Fibroblast of skin of left quadriceps (primary cell): Measurements from ENCODE around the gene CBX8.

Experiments
- DNase-seq, 2 experiments: peaks; one replicate each; pipeline ENCODE4 v3.0.0-alpha.2; 2013; ENCODE audit warnings: low read depth in 2 of 2

CBX8 gene

DNA sequence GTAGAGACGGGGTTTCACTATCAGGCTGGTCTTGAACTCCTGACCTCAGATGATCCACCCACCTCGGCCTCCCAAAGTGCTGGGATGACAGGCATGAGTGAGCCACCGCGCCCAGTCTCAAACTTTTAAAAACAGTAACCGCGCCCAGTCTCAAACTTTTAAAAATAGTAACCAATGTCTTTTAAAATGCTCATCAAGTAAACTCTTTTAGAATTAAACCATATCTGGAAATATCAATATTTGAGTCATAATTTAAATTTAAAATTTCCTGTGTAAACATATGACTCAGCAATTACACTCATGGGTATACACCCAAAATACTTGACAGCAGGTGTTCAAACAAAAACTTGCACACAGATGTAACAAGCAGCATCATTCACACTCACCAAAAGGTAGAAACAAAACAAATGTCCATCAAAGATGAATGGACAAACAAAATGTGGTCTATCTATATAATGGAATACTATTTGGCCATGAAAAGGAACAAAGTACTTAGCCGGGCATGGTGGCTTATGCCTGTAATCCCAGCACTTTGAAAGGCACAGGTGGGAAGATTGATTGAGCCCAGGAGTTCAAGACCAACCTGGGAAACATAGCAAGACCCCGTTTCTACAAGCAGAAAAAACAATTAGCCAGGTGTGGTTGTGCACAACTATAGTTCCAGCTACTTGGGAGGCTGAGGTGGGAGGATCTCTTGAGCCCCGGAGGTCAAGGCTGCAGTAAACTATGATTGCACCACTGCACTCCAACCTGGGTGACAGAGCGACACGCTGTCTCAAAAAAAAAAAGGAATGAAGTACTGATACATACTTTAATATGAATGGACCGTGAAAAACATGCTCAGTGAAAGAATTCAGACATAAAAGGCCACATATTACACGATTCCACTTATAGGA is 46.0 kb downstream of the CBX8 start:
- DNase-seq = no peak

DNA sequence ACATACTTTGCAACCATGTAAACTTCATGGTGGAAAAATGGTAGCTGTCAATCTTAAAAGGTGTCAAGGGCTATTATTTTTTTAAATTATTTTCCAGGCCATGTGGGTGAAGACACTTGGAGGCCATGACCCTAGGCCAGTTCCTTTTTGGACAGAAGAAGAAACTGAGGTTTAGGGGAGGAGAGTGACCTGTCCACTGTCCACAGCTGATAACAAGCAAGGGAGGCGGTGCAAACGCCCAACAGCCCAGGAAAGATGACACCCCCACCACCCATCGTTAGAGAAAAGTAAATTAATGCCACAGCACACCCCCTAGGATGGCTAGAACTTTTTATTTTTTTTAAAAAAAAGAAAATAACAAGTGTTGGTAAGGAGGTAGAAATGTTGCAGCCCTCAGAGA is 46.9 kb downstream of the CBX8 start:
- no peak for DNase-seq

DNA sequence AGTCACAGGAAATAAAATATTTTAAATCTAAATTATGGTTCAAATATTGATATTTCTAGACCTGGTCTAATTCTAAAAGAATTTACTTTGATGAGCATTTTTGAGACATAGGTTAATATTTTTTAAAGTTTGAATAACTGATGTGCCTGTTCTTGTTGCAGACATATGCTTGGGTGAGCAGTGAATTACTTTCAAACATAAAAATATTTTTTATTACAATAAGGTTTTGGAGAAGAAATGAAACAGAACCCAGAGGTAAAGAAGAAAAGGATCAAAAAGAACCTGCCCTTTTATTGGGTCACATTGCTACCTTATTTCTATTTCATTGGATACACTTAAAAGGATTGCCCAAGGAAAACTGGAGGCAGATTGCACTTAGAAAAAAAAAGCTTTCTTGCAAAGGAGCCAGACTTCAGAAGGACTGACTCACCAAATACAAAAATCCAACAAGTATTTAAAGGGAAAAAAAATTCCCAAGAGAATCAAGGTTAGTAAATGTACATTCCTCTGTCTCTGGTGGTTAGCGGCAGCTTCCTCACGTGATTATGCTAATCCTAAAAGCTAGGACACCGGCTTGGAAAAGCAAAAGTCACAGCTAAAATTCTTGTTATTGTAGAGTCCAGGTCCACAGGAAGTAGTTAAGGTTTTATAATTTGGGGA is 47.6 kb downstream of the CBX8 start:
- peak; percentile 38 to 44 for DNase-seq

GRCh38 chr17:79748295-79749099 is 48.4 kb downstream of the CBX8 start:
- no peak for DNase-seq

DNA sequence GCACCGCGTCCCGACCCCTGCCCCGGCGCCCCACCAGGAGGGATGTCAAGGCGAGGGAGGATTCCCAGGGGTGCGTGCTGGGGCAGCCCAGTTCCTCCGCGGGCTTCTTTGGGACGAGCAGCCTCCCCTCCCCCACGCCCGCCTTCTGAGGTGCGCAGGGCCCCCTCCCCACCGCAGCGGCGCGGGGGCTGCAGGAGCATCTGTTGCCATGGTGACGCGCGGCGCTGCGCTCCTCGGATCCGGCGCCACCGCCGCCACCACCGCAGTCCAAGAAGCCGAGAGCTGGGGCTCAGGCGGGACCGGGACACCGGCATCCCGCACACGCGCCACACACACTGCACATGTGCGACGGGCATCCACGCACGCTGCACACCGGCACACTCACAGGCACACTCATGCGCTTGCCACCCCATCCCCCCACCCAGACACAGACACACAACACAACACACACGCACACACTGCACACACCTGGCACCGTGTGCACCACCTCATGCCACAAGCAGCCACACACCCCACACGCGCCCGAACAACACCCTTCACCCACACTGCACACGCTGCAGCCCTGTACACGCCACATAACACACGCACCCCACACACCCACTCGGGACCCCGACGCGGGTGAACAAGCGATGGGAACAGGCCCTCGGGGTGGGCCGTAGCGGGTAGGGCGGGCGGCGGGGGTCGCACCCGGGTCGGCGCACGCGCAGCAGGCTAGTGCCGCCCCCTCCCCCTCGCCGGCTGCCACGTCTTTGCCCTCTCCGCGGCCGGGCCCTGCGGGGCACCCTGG is 49.2 kb downstream of the CBX8 start:
- DNase-seq = no peak

DNA sequence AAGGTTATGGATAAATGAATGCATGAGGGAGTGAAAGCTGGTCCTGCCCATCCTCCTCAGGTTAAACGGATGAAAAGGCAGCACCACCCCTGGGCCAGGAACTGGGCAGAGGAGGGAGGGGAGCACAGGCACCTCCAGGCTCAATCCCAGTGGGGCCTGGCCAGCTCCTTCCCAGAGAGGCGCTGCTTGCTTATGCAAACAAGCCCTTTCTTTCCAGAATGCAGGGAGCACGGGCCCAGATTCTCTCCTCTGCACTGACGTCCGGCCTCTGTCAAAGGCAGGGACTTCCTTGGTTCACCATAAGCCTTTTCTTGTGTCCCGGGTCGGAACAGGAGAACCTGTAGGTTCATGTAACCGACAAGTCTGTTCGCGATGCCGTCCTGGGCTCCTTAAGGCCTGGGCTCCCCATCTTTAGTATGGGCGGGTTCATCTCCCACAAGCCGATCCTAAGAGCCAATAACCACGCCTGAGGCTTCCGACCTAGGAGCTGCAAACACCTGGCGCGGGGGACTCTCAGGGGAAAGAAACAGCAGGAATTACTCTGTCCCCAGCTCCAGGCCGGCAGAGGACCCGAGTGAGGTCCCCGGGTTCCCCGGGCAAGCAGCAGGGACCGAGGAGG is 49.9 kb downstream of the CBX8 start:
- DNase-seq = no peak

DNA sequence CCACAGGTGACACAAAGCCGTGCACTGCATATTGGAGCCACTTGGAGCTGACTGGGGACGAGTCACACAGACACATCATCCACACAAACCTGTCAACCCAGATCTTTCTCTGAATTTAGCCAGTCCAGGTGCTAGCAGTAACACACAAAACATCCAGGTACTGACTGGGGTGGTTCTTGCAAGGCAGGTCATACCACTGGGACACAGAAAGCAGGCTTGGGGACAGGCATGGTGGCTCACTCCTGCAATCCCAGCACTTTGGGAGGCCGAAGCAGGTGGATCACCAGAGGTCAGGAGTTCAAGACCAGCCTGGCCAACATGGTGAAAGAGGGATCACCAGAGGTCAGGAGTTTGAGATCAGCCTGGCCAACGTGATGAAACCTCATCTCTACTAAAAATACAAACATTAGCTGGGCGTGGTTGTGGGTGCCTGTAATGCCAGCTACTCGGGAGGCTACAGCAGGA is 51.2 kb downstream of the CBX8 start:
- DNase-seq = no peak

- DNase-seq = no peak
These were observed 53.3 kb downstream of the CBX8 start for GRCh38 chr17:79743614-79744013.

- no peak for DNase-seq
These were observed 53.9 kb downstream of the CBX8 start for GRCh38 chr17:79742951-79743476.

DNA sequence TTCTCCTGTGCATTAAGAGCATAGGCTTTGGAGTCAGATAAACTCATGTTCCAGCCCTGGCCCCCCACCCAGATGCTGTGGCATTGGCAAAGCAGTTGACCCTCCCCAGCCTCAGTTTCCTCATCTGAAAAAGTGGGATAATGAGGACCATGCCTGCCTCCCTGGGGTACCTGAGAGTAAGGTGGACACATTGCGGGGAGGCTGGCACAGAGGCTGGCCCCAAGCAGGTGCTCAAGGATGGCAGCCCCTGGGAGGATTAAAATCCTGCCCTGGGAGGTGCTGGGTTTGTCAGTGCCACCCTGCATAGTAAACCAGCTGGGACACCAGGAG is 54.3 kb downstream of the CBX8 start:
- DNase-seq = no peak
